SU-DHL-6 (cell line): ENCODE measurements around the gene GJC2.

ENCODE experiments used
- H2AFZ ChIP-seq: fragments of 200-600 bp; sonication (generic); 2 replicates; pipeline ENCODE4 v1.6.1; 2014; ENCODE audit warnings: low read depth, mild to moderate bottlenecking, moderate library complexity, mixed read lengths, antibody characterized with exemption, low read length; ENCODE audit not compliant: severe bottlenecking
- H3F3A ChIP-seq: fragments of 200-600 bp; shearing (Covaris generic); 2 replicates; pipeline ENCODE4 v1.6.0; 2016; ENCODE audit warnings: antibody characterized with exemption, mild to moderate bottlenecking; ENCODE audit not compliant: insufficient read depth
- H3K27ac ChIP-seq: fragments of 200-600 bp; sonication (generic); 2 replicates; pipeline ENCODE4 v1.5.1; 2016; ENCODE audit warnings: low read depth, mild to moderate bottlenecking, low read length, moderate library complexity, mixed read lengths
- H3K27me3 ChIP-seq: fragments of 200-600 bp; sonication (generic), shearing (Covaris generic); 2 replicates; pipeline ENCODE4 v1.6.0; 2014; ENCODE audit warnings: mild to moderate bottlenecking, low read length
- H3K36me3 ChIP-seq: fragments of 200-600 bp; sonication (generic); 2 replicates; pipeline ENCODE4 v1.6.1; 2014; ENCODE audit warnings: mild to moderate bottlenecking, low read length, mixed read lengths
- H3K4me2 ChIP-seq: fragments of 300-600, 200-600 bp; shearing (Covaris generic), sonication (generic); 2 replicates; pipeline ENCODE4 v1.6.0; 2014; ENCODE audit warnings: low read length, low read depth, mild to moderate bottlenecking; ENCODE audit not compliant: poor library complexity, severe bottlenecking
- H3K4me3 ChIP-seq: fragments of 200-600 bp; sonication (generic); 2 replicates; pipeline ENCODE4 v1.5.1; 2014; ENCODE audit warnings: antibody characterized with exemption, low read length, mild to moderate bottlenecking, mixed read lengths; ENCODE audit not compliant: insufficient read depth, poor library complexity, severe bottlenecking
- H3K79me2 ChIP-seq: fragments of 200-600 bp; sonication (generic); 2 replicates; pipeline ENCODE4 v1.6.1; 2014; ENCODE audit warnings: mild to moderate bottlenecking, low read length, moderate library complexity; ENCODE audit not compliant: insufficient read depth
- H3K9ac ChIP-seq: fragments of 200-600 bp; sonication (generic); 2 replicates; pipeline ENCODE4 v1.7.0; 2014; ENCODE audit warnings: mild to moderate bottlenecking, low read length
- H3K9me2 ChIP-seq: fragments of 200-600 bp; sonication (generic); replicated peaks from 2 replicates; pipeline ENCODE4 v1.6.1; 2014; ENCODE audit warnings: low read length; ENCODE audit not compliant: insufficient read depth
- H3K9me3 ChIP-seq: fragments of 200-600 bp; sonication (generic); 2 replicates; pipeline ENCODE4 v1.6.1; 2014; ENCODE audit warnings: low read length, mixed read lengths; ENCODE audit not compliant: insufficient read depth
- H4K20me1 ChIP-seq: fragments of 200-600 bp; sonication (generic); 2 replicates; pipeline ENCODE4 v1.6.1; 2014; ENCODE audit warnings: low read depth, mild to moderate bottlenecking, antibody characterized with exemption, low read length, moderate library complexity, mixed read lengths
- CTCF ChIP-seq: fragments of 200-600 bp; sonication (generic); IDR thresholded peaks from one replicate; pipeline ENCODE4 v1.5.1; 2017; ENCODE audit warnings: antibody characterized with exemption, mild to moderate bottlenecking, low read length, moderate library complexity; ENCODE audit not compliant: insufficient read depth, poor library complexity, severe bottlenecking
- EZH2phosphoT487 ChIP-seq: fragments of 200-600 bp; sonication (generic), shearing (Covaris generic); conservative IDR thresholded peaks from 2 replicates; pipeline ENCODE4 v1.6.1; 2018; ENCODE audit warnings: mild to moderate bottlenecking, antibody characterized with exemption, low read length, moderate library complexity, mixed read lengths

The GJC2 gene

DNA sequence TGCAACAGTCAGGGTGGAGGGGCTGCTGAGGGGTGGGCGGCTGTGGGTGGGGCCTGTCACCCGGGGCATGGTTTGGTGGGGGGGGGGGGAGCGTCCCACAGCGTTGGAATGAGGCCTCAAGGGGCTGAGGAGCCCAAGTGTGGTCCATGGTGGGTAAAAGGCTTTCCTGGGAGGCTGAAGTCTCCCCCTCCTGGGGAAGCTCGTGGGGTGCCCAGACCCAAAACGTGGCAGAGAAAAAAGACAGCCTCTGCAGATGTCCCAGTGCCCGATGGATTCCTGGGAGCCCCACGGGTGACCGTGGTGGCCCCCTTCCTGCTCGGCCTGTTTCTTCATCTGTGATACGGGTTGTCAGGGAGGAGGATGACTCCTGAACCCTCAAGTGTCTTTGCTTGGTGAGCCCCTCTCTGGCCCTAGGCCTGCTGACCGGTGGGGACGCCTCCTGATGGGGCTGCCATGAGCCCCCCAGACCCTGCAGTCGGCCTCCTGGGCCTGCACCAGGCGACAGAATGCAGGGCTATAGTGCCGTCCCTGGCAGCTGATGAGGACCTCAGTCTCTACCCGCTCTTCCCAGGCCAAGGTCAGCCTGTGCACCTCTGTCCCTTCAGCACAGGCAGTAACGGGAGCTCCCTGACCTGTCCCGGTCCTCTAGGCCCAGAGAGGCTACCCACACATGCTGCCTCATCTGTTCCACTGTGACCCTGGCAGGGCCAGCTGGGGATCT, 59.3 kb downstream of the GJC2 start:
- no peak overlapping the region for H3K27ac ChIP-seq
- no peak overlapping the region for H2AFZ ChIP-seq
- H3K9me2 ChIP-seq: no peaks in the 10 kb centered on the region
- H3K4me2 ChIP-seq: no peak overlapping the region
- no peaks in the 10 kb centered on the region for H3K79me2 ChIP-seq
- H3K9me3 ChIP-seq: no peaks in the 10 kb centered on the region
- TF ChIP-seq CTCF (no peak), EZH2phosphoT487 (no peak)
- no peaks in the 10 kb centered on the region for H3K27me3 ChIP-seq
- H3K36me3 ChIP-seq: no peaks in the 10 kb centered on the region
- H4K20me1 ChIP-seq: no peaks in the 10 kb centered on the region
- H3K9ac ChIP-seq: no peak overlapping the region
- H3F3A ChIP-seq: no peaks in the 10 kb centered on the region
- no peak overlapping the region for H3K4me3 ChIP-seq
